Astrocyte of the cerebellum (primary cell): Measurements from ENCODE around the gene UACA.
"Not testable (repeated sequence)": the region's sequence is repeated elsewhere in the genome, so short reads cannot be mapped to it uniquely, and the experiment has no call there.

Experiments
- DNase-seq: peaks from one replicate; pipeline ENCODE4 v3.0.0-alpha.2; 2011; ENCODE audit warnings: low read depth
- H3K4me3 ChIP-seq: 2 replicates; pipeline ENCODE4 v1.5.1; 2011; ENCODE audit warnings: mild to moderate bottlenecking, low read depth, low read length, moderate library complexity
- CTCF ChIP-seq: IDR thresholded peaks from 2 replicates; pipeline ENCODE4 v1.5.1; 2012; ENCODE audit warnings: low read length, low read depth, moderate library complexity, mild to moderate bottlenecking; ENCODE audit errors: missing control alignments
- in situ Hi-C: cut with HindIII; loops from 2 replicates; pipeline ENCODE4 v1.10.0; 2017; ENCODE audit warnings: low sequenced_read_pairs

Gene UACA, protein sequence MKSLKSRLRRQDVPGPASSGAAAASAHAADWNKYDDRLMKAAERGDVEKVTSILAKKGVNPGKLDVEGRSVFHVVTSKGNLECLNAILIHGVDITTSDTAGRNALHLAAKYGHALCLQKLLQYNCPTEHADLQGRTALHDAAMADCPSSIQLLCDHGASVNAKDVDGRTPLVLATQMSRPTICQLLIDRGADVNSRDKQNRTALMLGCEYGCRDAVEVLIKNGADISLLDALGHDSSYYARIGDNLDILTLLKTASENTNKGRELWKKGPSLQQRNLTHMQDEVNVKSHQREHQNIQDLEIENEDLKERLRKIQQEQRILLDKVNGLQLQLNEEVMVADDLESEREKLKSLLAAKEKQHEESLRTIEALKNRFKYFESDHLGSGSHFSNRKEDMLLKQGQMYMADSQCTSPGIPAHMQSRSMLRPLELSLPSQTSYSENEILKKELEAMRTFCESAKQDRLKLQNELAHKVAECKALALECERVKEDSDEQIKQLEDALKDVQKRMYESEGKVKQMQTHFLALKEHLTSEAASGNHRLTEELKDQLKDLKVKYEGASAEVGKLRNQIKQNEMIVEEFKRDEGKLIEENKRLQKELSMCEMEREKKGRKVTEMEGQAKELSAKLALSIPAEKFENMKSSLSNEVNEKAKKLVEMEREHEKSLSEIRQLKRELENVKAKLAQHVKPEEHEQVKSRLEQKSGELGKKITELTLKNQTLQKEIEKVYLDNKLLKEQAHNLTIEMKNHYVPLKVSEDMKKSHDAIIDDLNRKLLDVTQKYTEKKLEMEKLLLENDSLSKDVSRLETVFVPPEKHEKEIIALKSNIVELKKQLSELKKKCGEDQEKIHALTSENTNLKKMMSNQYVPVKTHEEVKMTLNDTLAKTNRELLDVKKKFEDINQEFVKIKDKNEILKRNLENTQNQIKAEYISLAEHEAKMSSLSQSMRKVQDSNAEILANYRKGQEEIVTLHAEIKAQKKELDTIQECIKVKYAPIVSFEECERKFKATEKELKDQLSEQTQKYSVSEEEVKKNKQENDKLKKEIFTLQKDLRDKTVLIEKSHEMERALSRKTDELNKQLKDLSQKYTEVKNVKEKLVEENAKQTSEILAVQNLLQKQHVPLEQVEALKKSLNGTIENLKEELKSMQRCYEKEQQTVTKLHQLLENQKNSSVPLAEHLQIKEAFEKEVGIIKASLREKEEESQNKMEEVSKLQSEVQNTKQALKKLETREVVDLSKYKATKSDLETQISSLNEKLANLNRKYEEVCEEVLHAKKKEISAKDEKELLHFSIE (N-terminal part only)

DNA sequence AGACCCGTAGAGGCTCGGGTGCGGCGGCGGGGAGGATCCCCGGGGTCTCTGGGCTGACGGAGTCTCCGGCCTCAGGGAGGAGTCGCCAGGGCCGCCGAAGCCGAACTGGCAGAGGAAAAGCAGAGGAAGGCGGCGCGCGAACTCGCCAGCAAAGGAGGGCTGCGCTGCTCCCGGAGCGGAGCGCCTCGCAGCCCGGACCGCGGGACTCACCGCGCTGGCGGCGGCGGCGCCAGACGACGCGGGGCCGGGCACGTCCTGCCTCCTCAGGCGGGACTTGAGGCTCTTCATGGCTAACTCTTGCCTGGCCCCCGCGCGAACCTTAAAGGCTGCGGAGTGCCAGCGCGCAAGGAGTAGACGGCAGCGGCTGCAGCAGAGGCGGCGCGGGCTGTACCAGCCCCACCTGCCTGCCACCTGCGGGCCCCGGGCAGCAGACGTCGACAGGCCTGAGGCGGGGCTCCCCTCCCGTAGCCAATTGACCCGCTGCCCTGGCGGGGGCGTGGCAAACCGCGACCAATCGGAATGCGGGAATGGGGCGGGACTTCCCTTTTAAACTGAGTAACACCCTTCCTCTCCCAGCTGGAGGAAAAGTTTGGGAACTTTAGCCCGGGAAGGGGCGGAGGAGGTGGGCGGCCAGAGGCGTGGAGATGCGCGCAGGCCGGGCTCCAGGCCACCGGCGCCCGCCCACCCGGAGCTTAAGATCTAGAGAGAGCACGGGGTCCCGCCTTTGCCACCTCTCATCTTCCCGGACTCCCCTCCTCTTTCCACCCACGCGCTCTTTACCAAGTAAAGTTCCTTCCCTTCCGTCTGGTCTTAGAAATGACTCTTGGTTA lies at the start of gene UACA:
UACA (minus strand) TSS at position 439 of the 830 bp plus-strand sequence; CDS start at position 288, 151 bp downstream.
- in situ Hi-C loops, result no loop called here
- DNase-seq, result peak; percentile 91
- H3K4me3 ChIP-seq, result peak within 1 kb of the TSS; percentile 95
- TF ChIP-seq CTCF, result no peak

DNA sequence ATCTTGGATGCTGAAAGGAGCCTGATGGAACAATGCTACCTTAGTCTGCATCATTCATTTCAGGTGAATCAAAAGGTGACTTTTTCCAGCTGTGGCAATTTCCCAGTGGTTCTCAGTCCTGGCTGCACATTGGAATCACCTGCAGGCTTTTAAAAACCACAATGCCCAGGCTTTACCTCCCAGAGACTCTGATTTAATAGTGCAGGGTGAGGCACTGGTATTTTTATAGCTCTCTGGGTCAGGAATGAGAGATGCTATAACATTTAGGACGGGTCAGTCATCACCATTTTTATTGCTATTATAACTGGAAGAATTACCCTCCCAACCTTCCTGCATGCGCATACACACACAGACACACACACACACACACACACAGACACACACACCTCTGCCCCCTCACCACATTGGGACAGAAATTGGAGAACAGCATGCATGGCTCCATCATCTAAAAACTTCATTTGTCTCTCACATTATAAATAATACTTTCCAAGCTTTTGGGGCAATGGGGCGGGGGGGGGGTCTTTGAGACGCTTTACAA lies 49.5 kb upstream of the UACA start:
- TF ChIP-seq CTCF, result no peak
- in situ Hi-C loops, result no loop called here
- DNase-seq, result no peak
- H3K4me3 ChIP-seq, result no peak overlapping the region

GRCh38 chr15:70810916-70811578 lies 47.7 kb upstream of the UACA start:
- no peak for DNase-seq
- TF ChIP-seq CTCF, result no peak
- no peak overlapping the region for H3K4me3 ChIP-seq
- in situ Hi-C loops, result no loop called here

- TF ChIP-seq CTCF, result no peak
- no peak for DNase-seq
- in situ Hi-C loops, result no loop called here
- H3K4me3 ChIP-seq, result no peak overlapping the region
Observed at GRCh38 chr15:70806992-70807712, 43.8 kb upstream of the UACA start.

- DNase-seq, H3K4me3 ChIP-seq, in situ Hi-C loops: not testable (repeated sequence)
Observed at GRCh38 chr15:70804388-70804787, 41.0 kb upstream of the UACA start.

- in situ Hi-C loops, result no loop called here
- TF ChIP-seq CTCF, result no peak
- DNase-seq, result no peak
- no peak overlapping the region for H3K4me3 ChIP-seq
Observed at GRCh38 chr15:70802629-70803028, 39.3 kb upstream of the UACA start.
